HEK293T (cell line): ENCODE measurements around the gene OTOL1.

Experiments used
- CTCF ChIA-PET: fragments of 350-600 bp; formaldehyde crosslinking; extraction: SDS; loops from one replicate; lab custom pipeline; 2021; ENCODE audit warnings: antibody characterized with exemption, inconsistent platforms; lab: Yijun Ruan, JAX
- POLR2A ChIA-PET: fragments of 350-600 bp; formaldehyde crosslinking; extraction: SDS; loops from one replicate; lab custom pipeline; 2020; ENCODE audit warnings: antibody characterized with exemption, inconsistent platforms; lab: Yijun Ruan, JAX
- DNase-seq: peaks from one replicate; pipeline ENCODE4 v3.0.0; 2012; ENCODE audit warnings: mixed read lengths; ENCODE audit errors: extremely low spot score
- ARNT ChIP-seq: fragments of 450-650 bp; IDR thresholded peaks from 2 replicates; pipeline ENCODE4 v1.6.1; 2017; ENCODE audit warnings: mild to moderate bottlenecking
- BHLHE40 ChIP-seq: fragments of 450-650 bp; IDR thresholded peaks from 2 replicates; pipeline ENCODE4 v1.6.1; 2016; ENCODE audit warnings: mild to moderate bottlenecking, moderate library complexity, borderline replicate concordance
- CTBP1 ChIP-seq: fragments of 450-650 bp; IDR thresholded peaks from 2 replicates; pipeline ENCODE4 v1.6.1; 2016; ENCODE audit warnings: borderline replicate concordance
- ELF4 ChIP-seq: fragments of 450-650 bp; IDR thresholded peaks from 2 replicates; pipeline ENCODE4 v1.6.1; 2017; ENCODE audit warnings: antibody characterized with exemption
- FOXA1 ChIP-seq: fragments of 450-650 bp; IDR thresholded peaks from 2 replicates; pipeline ENCODE4 v1.6.1; 2016; ENCODE audit warnings: mild to moderate bottlenecking
- FOXK2 ChIP-seq: fragments of 450-650 bp; IDR thresholded peaks from 2 replicates; pipeline ENCODE4 v1.6.1; 2016; ENCODE audit warnings: mild to moderate bottlenecking
- HDGF ChIP-seq: fragments of 450-650 bp; IDR thresholded peaks from 2 replicates; pipeline ENCODE4 v1.6.1; 2017; ENCODE audit warnings: antibody characterized with exemption, borderline replicate concordance
- L3MBTL2 ChIP-seq: fragments of 450-650 bp; conservative IDR thresholded peaks from 2 replicates; pipeline ENCODE4 v1.6.1; 2016; ENCODE audit warnings: mild to moderate bottlenecking
- LEF1 ChIP-seq: fragments of 450-650 bp; IDR thresholded peaks from 2 replicates; pipeline ENCODE4 v1.6.1; 2017; ENCODE audit warnings: mild to moderate bottlenecking, borderline replicate concordance
- NFRKB ChIP-seq: fragments of 450-650 bp; IDR thresholded peaks from 2 replicates; pipeline ENCODE4 v1.6.1; 2016; ENCODE audit warnings: mild to moderate bottlenecking, moderate library complexity
- PKNOX1 ChIP-seq: fragments of 450-650 bp; IDR thresholded peaks from 2 replicates; pipeline ENCODE4 v1.6.1; 2016
- SP1 ChIP-seq: fragments of 450-650 bp; IDR thresholded peaks from 2 replicates; pipeline ENCODE4 v1.6.1; 2017
- SUZ12 ChIP-seq: fragments of 450-650 bp; IDR thresholded peaks from 2 replicates; pipeline ENCODE4 v1.6.1; 2016; ENCODE audit warnings: mild to moderate bottlenecking
- TARDBP ChIP-seq: fragments of 450-650 bp; IDR thresholded peaks from 2 replicates; pipeline ENCODE4 v1.6.1; 2016
- ZNF384 ChIP-seq: fragments of 450-650 bp; IDR thresholded peaks from 2 replicates; pipeline ENCODE4 v1.6.1; 2016

The OTOL1 gene

GRCh38 chr3:161550491-161551195 is 54.0 kb downstream of the OTOL1 start:
- CTCF ChIA-PET, result interaction anchor here (0.8 kb wide), 1 partner anchor 363 kb away, joined by 3 read pairs; no protein-coding TSS in a partner anchor
- DNase-seq, result no peak
- POLR2A ChIA-PET, result no interaction called here
- no peak for TF ChIP-seq SP1
- TF ChIP-seq HDGF, result no peak
- no peak for TF ChIP-seq TARDBP
- TF ChIP-seq NFRKB, result no peak
- no peak for TF ChIP-seq LEF1
- no peak for TF ChIP-seq FOXK2
- no peak for TF ChIP-seq SUZ12
- no peak for TF ChIP-seq PKNOX1
- TF ChIP-seq BHLHE40, result no peak

GRCh38 chr3:161551697-161552096 is 55.1 kb downstream of the OTOL1 start:
- no peak for DNase-seq
- TF ChIP-seq FOXK2 (no peak), BHLHE40 (no peak)
- ChIA-PET POLR2A (no interaction called here), CTCF (no interaction called here)

- ChIA-PET POLR2A (no interaction called here), CTCF (no interaction called here)
- DNase-seq, result no peak
- no peak for TF ChIP-seq TARDBP
- TF ChIP-seq HDGF, result no peak
- TF ChIP-seq LEF1, result no peak
- no peak for TF ChIP-seq NFRKB
- TF ChIP-seq ARNT, result no peak
- TF ChIP-seq L3MBTL2, result no peak
- TF ChIP-seq FOXA1, result no peak
- no peak for TF ChIP-seq SP1
- no peak for TF ChIP-seq ZNF384
- no peak for TF ChIP-seq ELF4
- no peak for TF ChIP-seq PKNOX1
- TF ChIP-seq CTBP1, result no peak
- TF ChIP-seq SUZ12, result no peak
These were observed 56.5 kb downstream of the OTOL1 start for GRCh38 chr3:161552984-161553560.
